Measurements from ENCODE around the gene LOXL3.

GRCh38 chr2:74575320-74575719 lies 21.6 kb upstream of the LOXL3 start:
- TF ChIP-seq, protein P1, sequence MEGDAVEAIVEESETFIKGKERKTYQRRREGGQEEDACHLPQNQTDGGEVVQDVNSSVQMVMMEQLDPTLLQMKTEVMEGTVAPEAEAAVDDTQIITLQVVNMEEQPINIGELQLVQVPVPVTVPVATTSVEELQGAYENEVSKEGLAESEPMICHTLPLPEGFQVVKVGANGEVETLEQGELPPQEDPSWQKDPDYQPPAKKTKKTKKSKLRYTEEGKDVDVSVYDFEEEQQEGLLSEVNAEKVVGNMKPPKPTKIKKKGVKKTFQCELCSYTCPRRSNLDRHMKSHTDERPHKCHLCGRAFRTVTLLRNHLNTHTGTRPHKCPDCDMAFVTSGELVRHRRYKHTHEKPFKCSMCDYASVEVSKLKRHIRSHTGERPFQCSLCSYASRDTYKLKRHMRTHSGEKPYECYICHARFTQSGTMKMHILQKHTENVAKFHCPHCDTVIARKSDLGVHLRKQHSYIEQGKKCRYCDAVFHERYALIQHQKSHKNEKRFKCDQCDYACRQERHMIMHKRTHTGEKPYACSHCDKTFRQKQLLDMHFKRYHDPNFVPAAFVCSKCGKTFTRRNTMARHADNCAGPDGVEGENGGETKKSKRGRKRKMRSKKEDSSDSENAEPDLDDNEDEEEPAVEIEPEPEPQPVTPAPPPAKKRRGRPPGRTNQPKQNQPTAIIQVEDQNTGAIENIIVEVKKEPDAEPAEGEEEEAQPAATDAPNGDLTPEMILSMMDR (IDR thresholded peaks at IDR 0.05), result no peak
- no peak for TF ChIP-seq POLR2A (IDR thresholded peaks at IDR 0.05)

Data from tibial nerve (tissue), 3 donors.